Skeletal muscle satellite cell (primary cell): Measurements from ENCODE around the gene LPGAT1. TPM values are rescaled to one million over a fixed set of nuclear protein-coding genes. Genes with fewer than 3 reads are reported as not detected.
"Not testable (repeated sequence)": the region's sequence is repeated elsewhere in the genome, so short reads cannot be mapped to it uniquely, and the experiment has no call there.

ENCODE experiments used
- H3K27me3 ChIP-seq: 2 replicates; pipeline ENCODE4 v1.7.0; 2013; ENCODE audit warnings: low read length; ENCODE audit not compliant: control insufficient read depth, insufficient read depth
- H3K36me3 ChIP-seq: 2 replicates; pipeline ENCODE4 v1.7.0; 2013; ENCODE audit warnings: mild to moderate bottlenecking, control low read depth, low read length; ENCODE audit not compliant: insufficient read depth
- H3K4me1 ChIP-seq: 2 replicates; pipeline ENCODE4 v1.7.0; 2013; ENCODE audit warnings: low read length; ENCODE audit not compliant: control insufficient read depth, insufficient read depth
- H3K4me2 ChIP-seq: 2 replicates; pipeline ENCODE4 v1.7.0; 2013; ENCODE audit warnings: mild to moderate bottlenecking, low read length
- H3K4me3 ChIP-seq: 2 replicates; pipeline ENCODE4 v1.7.0; 2013; ENCODE audit warnings: low read length
- H3K9ac ChIP-seq: 2 replicates; pipeline ENCODE4 v1.7.0; 2013; ENCODE audit warnings: mild to moderate bottlenecking, low read depth, low read length, moderate library complexity
- H3K9me3 ChIP-seq: replicated peaks from 2 replicates; pipeline ENCODE4 v1.7.0; 2013; ENCODE audit warnings: mild to moderate bottlenecking, control low read depth, low read length
- total RNA-seq: library from RNA; depleted of rRNA; stranded (reverse); fragments of >200 nt; gene quantifications from 2 replicates; pipeline ENCODE4 v1.2.3, GENCODE V29; 2012; rRNA removed

Gene LPGAT1
- total RNA-seq: 16.0 and 16.6 TPM in 2 replicates

DNA sequence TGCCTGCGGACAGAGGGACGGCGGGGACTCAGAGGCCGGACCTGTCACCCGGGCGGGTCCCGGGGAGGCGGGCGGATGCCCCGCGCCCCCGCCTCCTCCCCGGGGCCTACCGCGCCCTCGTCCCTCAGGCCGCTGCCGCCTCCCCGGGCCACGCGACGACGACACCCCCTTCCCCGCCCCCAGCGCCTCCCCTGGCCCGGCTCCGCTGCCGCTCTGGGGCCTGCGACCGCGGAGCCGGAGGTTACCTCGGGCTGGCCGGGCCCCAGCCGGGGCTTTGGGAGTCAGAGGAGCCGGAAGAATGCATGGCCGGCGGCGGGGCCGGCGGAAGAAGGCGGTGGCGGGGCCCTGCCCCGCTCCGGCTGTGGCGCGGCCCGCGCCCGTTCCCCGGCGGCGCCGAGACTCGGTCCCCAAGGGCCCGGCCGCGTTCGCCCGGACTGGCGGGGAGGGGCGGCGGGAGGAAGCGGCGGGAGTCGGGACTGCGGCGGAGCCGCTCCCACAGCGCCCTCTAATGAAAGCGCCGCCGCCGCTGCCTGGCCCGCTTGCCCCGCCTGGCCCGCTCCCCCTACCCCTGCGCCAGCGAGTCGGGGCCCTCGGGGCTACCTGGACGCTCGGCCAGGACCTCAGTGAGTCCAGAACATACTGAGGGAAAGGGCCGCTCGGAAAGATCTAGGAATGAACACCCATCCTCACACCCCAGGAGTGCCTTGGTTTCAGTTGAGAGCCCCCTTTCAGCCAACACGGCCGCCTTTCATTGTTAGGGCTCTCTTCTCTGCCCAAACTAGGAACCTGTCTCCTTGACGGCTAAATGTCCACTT, at the start of gene LPGAT1:
Gene LPGAT1 (minus strand): TSS at position 436 of the 815 bp plus-strand sequence. CDS start 1,467 bp downstream, outside the sequence.
- no peaks in the 10 kb centered on the region for H3K27me3 ChIP-seq
- H3K4me3 ChIP-seq: peak within 1 kb of the TSS; percentile 84
- no peaks in the 10 kb centered on the region for H3K36me3 ChIP-seq
- H3K4me1 ChIP-seq: peaks cover 13% of the 10 kb centered on the region
- H3K9me3 ChIP-seq: no peaks in the 10 kb centered on the region
- peak within 1 kb of the TSS; percentile 94 for H3K4me2 ChIP-seq
- H3K9ac ChIP-seq: peak within 1 kb of the TSS; percentile 89

GRCh38 chr1:211879475-211879874, 48.9 kb upstream of the LPGAT1 start:
- Histone ChIP-seq H3K36me3 (no peaks in the 10 kb centered on the region), H3K4me2 (no peak overlapping the region), H3K4me3 (no peak overlapping the region), H3K27me3 (peaks cover 8% of the 10 kb centered on the region), H3K4me1 (peaks cover 14% of the 10 kb centered on the region), H3K9me3 (no peaks in the 10 kb centered on the region), H3K9ac (no peak overlapping the region)

GRCh38 chr1:211876851-211877590, 46.5 kb upstream of the LPGAT1 start:
- no peak overlapping the region for H3K4me3 ChIP-seq
- no peaks in the 10 kb centered on the region for H3K36me3 ChIP-seq
- peak overlapping the region; percentile 52 for H3K4me2 ChIP-seq
- H3K4me1 ChIP-seq: peaks cover 14% of the 10 kb centered on the region
- H3K9me3 ChIP-seq: no peaks in the 10 kb centered on the region
- H3K27me3 ChIP-seq: peaks cover 9% of the 10 kb centered on the region
- H3K9ac ChIP-seq: no peak overlapping the region

GRCh38 chr1:211875541-211875940, 45.0 kb upstream of the LPGAT1 start:
- Histone ChIP-seq H3K9me3 (no peaks in the 10 kb centered on the region), H3K4me1 (peaks cover 14% of the 10 kb centered on the region), H3K36me3 (no peaks in the 10 kb centered on the region), H3K4me3 (no peak overlapping the region), H3K9ac (no peak overlapping the region), H3K27me3 (peaks cover 9% of the 10 kb centered on the region), H3K4me2 (no peak overlapping the region)

GRCh38 chr1:211874521-211875347, 44.2 kb upstream of the LPGAT1 start:
- H3K4me2 ChIP-seq: no peak overlapping the region

GRCh38 chr1:211873731-211874130, 43.2 kb upstream of the LPGAT1 start:
- not testable (repeated sequence) for H3K4me3 ChIP-seq, H3K9me3 ChIP-seq

More at GRCh38 chr1:211874521-211875347, 44.2 kb upstream of the LPGAT1 start:
- H3K36me3 ChIP-seq: no peaks in the 10 kb centered on the region
- no peak overlapping the region for H3K4me3 ChIP-seq
- H3K9me3 ChIP-seq: no peaks in the 10 kb centered on the region
- H3K27me3 ChIP-seq: peaks cover 9% of the 10 kb centered on the region
- H3K9ac ChIP-seq: no peak overlapping the region
- peaks cover 14% of the 10 kb centered on the region for H3K4me1 ChIP-seq

GRCh38 chr1:211870156-211870555, 39.6 kb upstream of the LPGAT1 start:
- Histone ChIP-seq H3K4me3 (no peak overlapping the region), H3K9ac (no peak overlapping the region), H3K4me1 (peaks cover 4% of the 10 kb centered on the region), H3K36me3 (no peaks in the 10 kb centered on the region), H3K9me3 (no peaks in the 10 kb centered on the region), H3K27me3 (peaks cover 9% of the 10 kb centered on the region), H3K4me2 (no peak overlapping the region)

More at GRCh38 chr1:211873731-211874130, 43.2 kb upstream of the LPGAT1 start:
- not testable (repeated sequence) for H3K36me3 ChIP-seq, H3K27me3 ChIP-seq, H3K4me2 ChIP-seq, H3K9ac ChIP-seq
- peaks cover 14% of the 10 kb centered on the region for H3K4me1 ChIP-seq

DNA sequence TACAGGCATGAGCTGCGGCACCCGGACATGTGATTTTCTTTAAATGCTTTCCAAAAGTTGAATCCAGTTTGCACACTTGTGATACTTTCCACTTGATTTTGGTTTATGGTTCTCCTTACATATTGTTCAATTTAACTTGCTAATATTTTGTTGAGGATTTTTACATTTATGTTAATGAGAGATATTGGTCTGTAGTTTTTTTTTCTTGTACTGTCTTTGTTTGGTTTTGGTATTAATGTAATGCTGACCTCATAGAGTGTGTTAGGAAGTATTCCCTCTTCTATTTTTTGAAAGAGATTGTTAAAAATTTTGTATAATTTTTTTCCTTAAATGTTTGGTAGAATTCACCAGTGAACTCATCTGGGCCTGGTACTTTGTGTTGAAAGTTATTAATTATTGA, 34.6 kb upstream of the LPGAT1 start:
- H3K9ac ChIP-seq: no peak overlapping the region
- H3K9me3 ChIP-seq: no peaks in the 10 kb centered on the region
- H3K27me3 ChIP-seq: peaks cover 4% of the 10 kb centered on the region
- H3K36me3 ChIP-seq: no peaks in the 10 kb centered on the region
- no peak overlapping the region for H3K4me3 ChIP-seq
- no peaks in the 10 kb centered on the region for H3K4me1 ChIP-seq
- H3K4me2 ChIP-seq: no peak overlapping the region

DNA sequence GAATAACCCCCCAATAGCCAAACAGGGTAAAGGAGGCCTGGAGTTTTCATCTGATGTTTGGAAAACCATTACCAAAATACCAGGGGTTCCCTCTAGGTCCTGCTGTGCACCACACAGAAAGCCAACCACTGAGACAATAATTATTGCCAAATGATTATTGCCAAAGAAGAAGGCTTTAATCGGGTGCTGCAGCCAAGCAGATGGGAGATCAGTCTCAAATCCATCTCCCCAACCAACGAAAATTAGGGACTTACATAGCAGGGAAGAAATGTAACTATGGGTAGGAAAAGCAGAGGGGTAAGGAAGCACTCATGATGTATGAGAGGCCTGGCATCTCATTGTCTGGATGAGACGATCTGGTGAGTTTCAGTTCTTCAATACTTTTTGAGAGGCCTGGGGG, 28.8 kb upstream of the LPGAT1 start:
- peaks cover 5% of the 10 kb centered on the region for H3K9me3 ChIP-seq
- no peak overlapping the region for H3K4me2 ChIP-seq
- H3K4me1 ChIP-seq: no peaks in the 10 kb centered on the region
- H3K4me3 ChIP-seq: no peak overlapping the region
- no peak overlapping the region for H3K9ac ChIP-seq
- H3K36me3 ChIP-seq: no peaks in the 10 kb centered on the region
- H3K27me3 ChIP-seq: peaks cover 4% of the 10 kb centered on the region

- Histone ChIP-seq H3K9ac (no peak overlapping the region), H3K36me3 (no peaks in the 10 kb centered on the region), H3K4me1 (no peaks in the 10 kb centered on the region), H3K4me2 (no peak overlapping the region), H3K27me3 (peaks cover 5% of the 10 kb centered on the region), H3K4me3 (no peak overlapping the region), H3K9me3 (no peaks in the 10 kb centered on the region)
Measured at GRCh38 chr1:211851174-211851573, 20.6 kb upstream of the LPGAT1 start.
